Glutamatergic neuron (in vitro differentiated cells): Measurements from ENCODE around the gene ADAMTS20. TPM values are rescaled to one million over a fixed set of nuclear protein-coding genes. Genes with fewer than 3 reads are reported as not detected.

Experiments used
- DNase-seq: peaks from one replicate; pipeline ENCODE4 v3.0.0; 2022
- H3K27ac Mint-ChIP-seq: one replicate; pipeline ENCODE4 v1.8.0; 2020; ENCODE audit warnings: mild to moderate bottlenecking, mixed read lengths, inconsistent platforms; ENCODE audit not compliant: unreplicated experiment
- H3K27me3 Mint-ChIP-seq: one replicate; pipeline ENCODE4 v1.8.0; 2020; ENCODE audit warnings: mild to moderate bottlenecking, moderate library complexity, mixed read lengths, inconsistent platforms; ENCODE audit not compliant: unreplicated experiment
- H3K36me3 Mint-ChIP-seq: one replicate; pipeline ENCODE4 v1.8.0; 2020; ENCODE audit warnings: mild to moderate bottlenecking, mixed read lengths, inconsistent platforms; ENCODE audit not compliant: unreplicated experiment
- H3K4me1 Mint-ChIP-seq: one replicate; pipeline ENCODE4 v1.8.0; 2020; ENCODE audit warnings: mild to moderate bottlenecking, low read depth, mixed read lengths, inconsistent platforms; ENCODE audit not compliant: unreplicated experiment
- H3K4me3 Mint-ChIP-seq: one replicate; pipeline ENCODE4 v1.8.0; 2020; ENCODE audit warnings: mild to moderate bottlenecking, mixed read lengths, inconsistent platforms; ENCODE audit not compliant: unreplicated experiment
- H3K9me3 Mint-ChIP-seq: one replicate; pipeline ENCODE4 v1.8.0; 2020; ENCODE audit warnings: mild to moderate bottlenecking, moderate library complexity, mixed read lengths, inconsistent platforms; ENCODE audit not compliant: unreplicated experiment
- total RNA-seq: library from RNA; stranded (reverse); fragmentation: NEBNext Ultra II Directional; extraction: Animal tissue kit (Norgen Biotek cat#: 25700); gene quantifications from one replicate; pipeline ENCODE4 v1.2.1, GENCODE V29; 2021; ENCODE audit not compliant: unreplicated experiment
- TF ChIP-seq, protein P1 (sequence below): fragments of 200-600 bp; sonication (generic); IDR thresholded peaks from one replicate; pipeline ENCODE4 v1.5.0; 2021; ENCODE audit not compliant: partially characterized antibody, unreplicated experiment

Gene ADAMTS20
- total RNA-seq, 1 donor from 2014 or later: 7.0 TPM

DNA sequence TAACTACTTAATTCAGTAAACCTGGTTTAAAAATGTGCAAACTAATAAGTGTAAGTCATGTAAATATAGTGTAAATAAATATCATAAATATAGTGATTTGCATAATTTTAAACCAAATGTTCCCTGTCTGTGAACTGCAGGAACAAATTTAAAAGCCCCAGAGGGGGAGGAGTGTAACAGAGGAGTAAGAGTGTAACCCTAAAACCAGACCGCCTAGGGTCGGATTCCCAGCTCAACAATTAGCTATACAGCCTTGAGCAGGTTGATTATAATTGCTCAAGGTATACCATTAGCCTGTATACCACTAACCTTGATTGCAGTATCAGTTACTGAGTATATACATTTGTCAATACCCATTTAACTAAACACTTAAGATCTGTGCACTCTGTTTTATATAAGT, 218.4 kb downstream of the ADAMTS20 start:
- Mint-ChIP-seq H3K9me3 (peaks cover 1% of the 10 kb centered on the region), H3K4me3 (no peak overlapping the region), H3K27me3 (no peaks in the 10 kb centered on the region), H3K27ac (no peak overlapping the region), H3K4me1 (no peaks in the 10 kb centered on the region), H3K36me3 (no peaks in the 10 kb centered on the region)
- no peak for DNase-seq
- TF ChIP-seq, protein P1, sequence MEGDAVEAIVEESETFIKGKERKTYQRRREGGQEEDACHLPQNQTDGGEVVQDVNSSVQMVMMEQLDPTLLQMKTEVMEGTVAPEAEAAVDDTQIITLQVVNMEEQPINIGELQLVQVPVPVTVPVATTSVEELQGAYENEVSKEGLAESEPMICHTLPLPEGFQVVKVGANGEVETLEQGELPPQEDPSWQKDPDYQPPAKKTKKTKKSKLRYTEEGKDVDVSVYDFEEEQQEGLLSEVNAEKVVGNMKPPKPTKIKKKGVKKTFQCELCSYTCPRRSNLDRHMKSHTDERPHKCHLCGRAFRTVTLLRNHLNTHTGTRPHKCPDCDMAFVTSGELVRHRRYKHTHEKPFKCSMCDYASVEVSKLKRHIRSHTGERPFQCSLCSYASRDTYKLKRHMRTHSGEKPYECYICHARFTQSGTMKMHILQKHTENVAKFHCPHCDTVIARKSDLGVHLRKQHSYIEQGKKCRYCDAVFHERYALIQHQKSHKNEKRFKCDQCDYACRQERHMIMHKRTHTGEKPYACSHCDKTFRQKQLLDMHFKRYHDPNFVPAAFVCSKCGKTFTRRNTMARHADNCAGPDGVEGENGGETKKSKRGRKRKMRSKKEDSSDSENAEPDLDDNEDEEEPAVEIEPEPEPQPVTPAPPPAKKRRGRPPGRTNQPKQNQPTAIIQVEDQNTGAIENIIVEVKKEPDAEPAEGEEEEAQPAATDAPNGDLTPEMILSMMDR: no peak

DNA sequence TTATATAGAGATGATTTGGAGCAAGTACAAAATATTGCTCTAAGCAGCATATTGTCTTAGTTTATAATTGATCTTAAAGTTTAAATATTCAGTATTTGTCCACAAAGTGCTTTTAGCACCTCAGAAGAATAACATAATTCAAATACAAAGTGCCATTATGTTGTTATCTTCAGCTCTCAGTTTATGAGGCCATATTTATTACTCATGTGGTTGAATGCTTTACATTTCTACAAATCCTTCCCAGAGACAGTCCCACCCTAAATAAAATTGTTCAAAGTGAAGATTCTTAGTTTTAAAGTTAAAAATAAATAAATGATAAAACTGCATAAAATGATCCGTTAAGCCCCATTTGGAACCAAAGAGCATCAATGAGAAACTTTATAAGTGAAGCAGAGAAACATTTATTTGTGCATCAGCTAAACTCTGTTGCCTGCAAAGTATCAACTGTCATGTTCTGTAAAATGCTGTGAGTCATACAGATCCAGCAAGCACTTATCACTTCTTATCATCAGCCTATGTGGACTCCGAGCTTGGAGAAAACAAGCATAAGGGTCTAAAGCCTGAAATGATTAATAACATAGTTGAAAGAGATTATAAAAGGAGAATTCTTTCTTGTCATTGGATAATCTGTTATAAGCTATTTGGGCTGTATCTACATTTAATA, 218.9 kb downstream of the ADAMTS20 start:
- TF ChIP-seq, protein P1: no peak
- DNase-seq: no peak
- H3K4me1 Mint-ChIP-seq: no peaks in the 10 kb centered on the region
- peaks cover 1% of the 10 kb centered on the region for H3K9me3 Mint-ChIP-seq
- no peaks in the 10 kb centered on the region for H3K36me3 Mint-ChIP-seq
- H3K27me3 Mint-ChIP-seq: no peaks in the 10 kb centered on the region
- H3K27ac Mint-ChIP-seq: no peak overlapping the region
- H3K4me3 Mint-ChIP-seq: no peak overlapping the region

DNA sequence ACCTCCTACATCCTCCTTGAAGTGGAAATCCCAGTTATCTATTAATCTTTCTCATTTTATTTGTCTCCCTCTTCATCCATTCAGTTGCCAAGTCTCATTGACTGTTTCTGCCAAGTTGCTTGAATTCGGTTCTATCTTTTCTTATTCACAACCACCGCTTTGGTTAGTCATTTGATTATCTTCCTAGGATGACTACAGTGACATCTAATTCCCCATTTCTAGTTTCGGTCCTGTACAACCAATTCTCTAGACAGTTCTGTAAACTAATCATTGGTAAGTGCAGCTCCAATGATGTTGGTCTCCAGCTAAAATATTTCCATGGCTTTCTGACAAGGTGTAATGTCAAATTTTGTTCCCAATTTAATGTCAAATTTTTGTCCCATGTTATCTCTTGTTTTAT, 220.1 kb downstream of the ADAMTS20 start:
- Mint-ChIP-seq H3K9me3 (peaks cover 1% of the 10 kb centered on the region), H3K27ac (no peak overlapping the region), H3K36me3 (no peaks in the 10 kb centered on the region), H3K4me3 (no peak overlapping the region), H3K27me3 (no peaks in the 10 kb centered on the region), H3K4me1 (no peaks in the 10 kb centered on the region)
- TF ChIP-seq, protein P1: no peak
- DNase-seq: no peak

DNA sequence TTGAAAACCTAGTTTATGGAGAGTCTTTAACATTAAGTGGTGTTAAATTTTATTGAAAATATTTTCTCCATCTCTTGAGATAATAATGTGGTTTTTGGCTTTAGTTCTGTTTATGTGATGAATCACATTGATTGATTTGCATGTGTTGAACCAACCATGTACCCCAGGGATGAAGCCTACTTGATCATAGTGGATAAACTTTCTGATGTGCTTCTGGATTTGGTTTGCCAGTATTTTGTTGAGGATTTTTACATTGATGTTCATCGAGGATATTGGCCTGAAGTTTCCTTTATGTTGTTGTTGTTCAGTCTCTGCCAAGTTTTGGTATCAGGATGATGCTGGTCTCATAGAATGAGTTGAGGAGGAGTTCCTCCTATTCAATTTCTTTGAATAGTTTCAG, 222.6 kb downstream of the ADAMTS20 start:
- Mint-ChIP-seq H3K27ac (no peak overlapping the region), H3K9me3 (peaks cover 1% of the 10 kb centered on the region), H3K4me1 (no peaks in the 10 kb centered on the region), H3K36me3 (no peaks in the 10 kb centered on the region), H3K4me3 (no peak overlapping the region), H3K27me3 (no peaks in the 10 kb centered on the region)
- no peak for DNase-seq
- TF ChIP-seq, protein P1: no peak

DNA sequence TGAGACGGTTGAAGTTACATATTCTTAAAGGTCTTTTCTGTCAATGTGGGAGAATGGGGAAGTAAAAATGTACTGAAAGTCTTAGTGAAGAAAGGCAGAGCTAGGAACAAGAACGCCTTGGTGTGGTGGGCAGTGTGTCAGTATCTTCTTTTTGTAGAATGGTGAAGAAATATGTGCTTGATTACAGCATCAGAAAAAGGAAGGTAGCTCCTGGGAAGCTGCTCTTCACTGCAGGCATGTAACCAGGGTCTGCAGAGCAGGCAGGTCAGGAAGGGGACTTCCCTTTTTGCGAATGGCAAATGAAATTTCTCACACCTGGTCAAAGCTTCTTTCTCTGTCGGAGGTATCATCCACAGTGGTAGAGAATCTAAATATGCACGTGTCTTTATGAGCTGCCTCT, 226.2 kb downstream of the ADAMTS20 start:
- Mint-ChIP-seq H3K9me3 (no peaks in the 10 kb centered on the region), H3K27me3 (no peaks in the 10 kb centered on the region)
- TF ChIP-seq, protein P1: no peak

More for the DNA sequence above, 226.2 kb downstream of the ADAMTS20 start:
- no peaks in the 10 kb centered on the region for H3K4me1 Mint-ChIP-seq
- no peak for DNase-seq
- H3K4me3 Mint-ChIP-seq: no peak overlapping the region
- H3K36me3 Mint-ChIP-seq: no peaks in the 10 kb centered on the region
- H3K27ac Mint-ChIP-seq: no peak overlapping the region
